Stomach smooth muscle (tissue), 2 donors: ENCODE data around the gene VSTM2L.

ENCODE experiments used
- H3K27ac ChIP-seq: one replicate; pipeline ENCODE4 v1.7.0; 2013; ENCODE audit warnings: mild to moderate bottlenecking, low read length, inconsistent platforms
- H3K27me3 ChIP-seq, 2 donors: one replicate each; pipeline ENCODE4 v1.7.0; 2013; ENCODE audit warnings: low read length in 2 of 2; ENCODE audit not compliant: insufficient read depth in 2 of 2, control insufficient read depth in 1 of 2
- H3K36me3 ChIP-seq, 2 donors: one replicate each; pipeline ENCODE4 v1.7.0; 2013; ENCODE audit warnings: low read length in 2 of 2; ENCODE audit not compliant: control insufficient read depth in 2 of 2, insufficient read depth in 2 of 2
- H3K4me1 ChIP-seq: one replicate; pipeline ENCODE4 v1.7.0; 2013; ENCODE audit warnings: low read length; ENCODE audit not compliant: control insufficient read depth, insufficient read depth
- H3K4me3 ChIP-seq, 2 donors: one replicate each; pipeline ENCODE4 v1.7.0; 2013; ENCODE audit warnings: low read length in 2 of 2
- H3K9ac ChIP-seq, 2 donors: one replicate each; pipeline ENCODE4 v1.7.0; 2013; ENCODE audit warnings: low read length in 2 of 2, mild to moderate bottlenecking in 1 of 2
- H3K9me3 ChIP-seq, 2 donors: one replicate each; pipeline ENCODE4 v1.7.0; 2013; ENCODE audit warnings: low read length in 2 of 2; ENCODE audit not compliant: control insufficient read depth in 2 of 2
- donor health status: healthy.
- donor health status: Pancreatic carcinoma.

The VSTM2L gene

GRCh38 chr20:37941332-37941731 is 38.4 kb downstream of the VSTM2L start:
- Histone ChIP-seq H3K4me3 (no peak overlapping the region), H3K27ac (no peak overlapping the region), H3K4me1 (no peaks in the 10 kb centered on the region), H3K9me3 (no peaks in the 10 kb centered on the region), H3K36me3 (no peaks in the 10 kb centered on the region), H3K27me3 (peaks cover 4 to 5% of the 10 kb centered on the region in 2 donors), H3K9ac (no peak overlapping the region)

- Histone ChIP-seq H3K9me3 (no peaks in the 10 kb centered on the region), H3K4me3 (no peak overlapping the region), H3K9ac (no peak overlapping the region), H3K27ac (no peak overlapping the region), H3K36me3 (no peaks in the 10 kb centered on the region), H3K4me1 (no peaks in the 10 kb centered on the region), H3K27me3 (peaks cover 4 to 5% of the 10 kb centered on the region in 2 donors)
Observed at GRCh38 chr20:37941992-37942391, 39.1 kb downstream of the VSTM2L start.

GRCh38 chr20:37943033-37943432 is 40.1 kb downstream of the VSTM2L start:
- Histone ChIP-seq H3K4me1 (no peaks in the 10 kb centered on the region), H3K4me3 (no peak overlapping the region), H3K9me3 (peaks cover 0 to 7% of the 10 kb centered on the region in 2 donors), H3K27ac (no peak overlapping the region), H3K36me3 (no peaks in the 10 kb centered on the region), H3K27me3 (peaks cover 5 to 8% of the 10 kb centered on the region in 2 donors), H3K9ac (no peak overlapping the region)

- Histone ChIP-seq H3K9me3 (peaks cover 0 to 8% of the 10 kb centered on the region in 2 donors), H3K27me3 (peaks cover 5 to 8% of the 10 kb centered on the region in 2 donors), H3K27ac (no peak overlapping the region), H3K36me3 (no peaks in the 10 kb centered on the region), H3K4me1 (no peaks in the 10 kb centered on the region), H3K4me3 (no peak overlapping the region), H3K9ac (no peak overlapping the region)
Observed at GRCh38 chr20:37943501-37944455, 40.9 kb downstream of the VSTM2L start.

GRCh38 chr20:37944456-37944981 is 41.6 kb downstream of the VSTM2L start:
- H3K9ac ChIP-seq: no peak overlapping the region
- no peak overlapping the region for H3K27ac ChIP-seq
- H3K4me1 ChIP-seq: no peaks in the 10 kb centered on the region
- H3K27me3 ChIP-seq: peaks cover 5 to 8% of the 10 kb centered on the region in 2 donors
- H3K4me3 ChIP-seq: no peak overlapping the region
- no peaks in the 10 kb centered on the region for H3K36me3 ChIP-seq
- peaks cover 0 to 8% of the 10 kb centered on the region in 2 donors for H3K9me3 ChIP-seq

- Histone ChIP-seq H3K9me3 (peaks cover 0 to 8% of the 10 kb centered on the region in 2 donors), H3K4me1 (no peaks in the 10 kb centered on the region), H3K27me3 (peaks cover 5 to 8% of the 10 kb centered on the region in 2 donors), H3K36me3 (no peaks in the 10 kb centered on the region), H3K9ac (no peak overlapping the region), H3K27ac (no peak overlapping the region), H3K4me3 (no peak overlapping the region)
Observed at GRCh38 chr20:37945091-37945547, 42.2 kb downstream of the VSTM2L start.

GRCh38 chr20:37946946-37947345 is 44.0 kb downstream of the VSTM2L start:
- Histone ChIP-seq H3K4me3 (no peak overlapping the region), H3K9me3 (peaks cover 0 to 8% of the 10 kb centered on the region in 2 donors), H3K4me1 (no peaks in the 10 kb centered on the region), H3K27ac (no peak overlapping the region), H3K27me3 (peaks cover 5 to 8% of the 10 kb centered on the region in 2 donors), H3K9ac (no peak overlapping the region), H3K36me3 (no peaks in the 10 kb centered on the region)

GRCh38 chr20:37947943-37948342 is 45.0 kb downstream of the VSTM2L start:
- Histone ChIP-seq H3K4me3 (no peak overlapping the region), H3K27ac (no peak overlapping the region), H3K9me3 (peaks cover 0 to 8% of the 10 kb centered on the region in 2 donors), H3K27me3 (peaks cover 5 to 8% of the 10 kb centered on the region in 2 donors), H3K9ac (no peak overlapping the region), H3K36me3 (no peaks in the 10 kb centered on the region), H3K4me1 (no peaks in the 10 kb centered on the region)

GRCh38 chr20:37948956-37949355 is 46.0 kb downstream of the VSTM2L start:
- H3K27ac ChIP-seq: no peak overlapping the region
- peaks cover 0 to 8% of the 10 kb centered on the region in 2 donors for H3K9me3 ChIP-seq
- H3K4me1 ChIP-seq: no peaks in the 10 kb centered on the region
- H3K4me3 ChIP-seq: no peak overlapping the region
- H3K36me3 ChIP-seq: no peaks in the 10 kb centered on the region
- H3K9ac ChIP-seq: no peak overlapping the region
- peaks cover 5 to 8% of the 10 kb centered on the region in 2 donors for H3K27me3 ChIP-seq

GRCh38 chr20:37954190-37954589 is 51.3 kb downstream of the VSTM2L start:
- Histone ChIP-seq H3K36me3 (no peaks in the 10 kb centered on the region), H3K27me3 (peaks cover 0 to 2% of the 10 kb centered on the region in 2 donors), H3K9ac (no peak overlapping the region), H3K4me3 (no peak overlapping the region), H3K4me1 (no peaks in the 10 kb centered on the region), H3K9me3 (peaks cover 0 to 3% of the 10 kb centered on the region in 2 donors), H3K27ac (no peak overlapping the region)
